PFSK-1 (cell line): ENCODE data around the gene ZDHHC9.

Experiments
- POLR2AphosphoS5 ChIP-seq: IDR thresholded peaks from 2 replicates; pipeline ENCODE4 v1.6.1; 2012; ENCODE audit warnings: low read depth, mild to moderate bottlenecking, control low read depth, low read length, moderate library complexity
- SIN3A ChIP-seq: IDR thresholded peaks from 2 replicates; pipeline ENCODE4 v1.6.1; 2012; ENCODE audit warnings: mild to moderate bottlenecking, low read length, moderate library complexity, borderline replicate concordance; ENCODE audit not compliant: insufficient read depth
- TAF1 ChIP-seq: IDR thresholded peaks from 2 replicates; pipeline ENCODE4 v1.6.1; 2012; ENCODE audit warnings: low read length, control low read depth, borderline replicate concordance; ENCODE audit not compliant: insufficient read depth
- TF ChIP-seq, protein P1 (sequence below), 2 experiments: IDR thresholded peaks; 2 replicates each; pipeline versions ENCODE4 v1.6.1 to v1.8.0; 2011 to 2012; ENCODE audit warnings: low read depth in 2 of 2, low read length in 2 of 2, control low read depth in 1 of 2, inconsistent platforms in 1 of 2, mild to moderate bottlenecking in 1 of 2, moderate library complexity in 1 of 2; ENCODE audit not compliant: insufficient read depth in 1 of 2

DNA sequence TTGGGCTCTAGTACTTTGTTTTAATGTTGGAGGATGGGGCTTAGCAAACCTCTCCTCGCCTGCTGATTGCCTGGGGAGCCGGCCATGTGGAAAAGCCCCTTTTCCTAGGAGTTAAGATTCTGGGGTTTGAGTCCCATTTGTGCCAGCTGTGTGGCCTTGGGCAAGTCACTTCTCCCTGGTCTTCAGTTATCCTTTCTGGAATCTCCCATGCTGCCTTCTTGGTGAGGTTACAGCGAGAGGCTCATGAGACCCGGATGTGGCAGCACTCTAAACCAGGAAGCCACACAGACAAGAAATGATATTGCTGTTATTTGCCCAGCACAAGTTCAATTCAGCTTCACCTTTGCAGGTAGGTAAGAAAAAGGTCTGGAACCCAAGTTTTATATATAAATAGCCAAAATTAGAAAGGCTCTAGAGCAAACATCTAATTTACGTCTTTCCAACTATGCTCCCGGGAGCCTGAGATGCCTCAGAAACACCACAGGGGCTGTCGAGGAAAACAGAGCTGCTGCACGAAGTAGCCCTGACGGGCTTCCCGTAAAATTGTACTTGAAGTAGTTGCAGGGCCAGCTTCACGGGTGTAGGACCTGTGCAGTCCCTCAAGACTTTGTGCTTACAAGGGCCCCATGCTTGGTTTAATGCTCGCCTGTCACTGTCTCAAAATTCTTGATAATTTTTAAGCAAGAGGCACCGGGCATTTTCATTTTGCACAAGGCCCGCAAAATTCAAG, 72.3 kb downstream of the ZDHHC9 start:
- TF ChIP-seq POLR2AphosphoS5 (no peak), SIN3A (no peak), TAF1 (no peak)
- TF ChIP-seq, protein P1, sequence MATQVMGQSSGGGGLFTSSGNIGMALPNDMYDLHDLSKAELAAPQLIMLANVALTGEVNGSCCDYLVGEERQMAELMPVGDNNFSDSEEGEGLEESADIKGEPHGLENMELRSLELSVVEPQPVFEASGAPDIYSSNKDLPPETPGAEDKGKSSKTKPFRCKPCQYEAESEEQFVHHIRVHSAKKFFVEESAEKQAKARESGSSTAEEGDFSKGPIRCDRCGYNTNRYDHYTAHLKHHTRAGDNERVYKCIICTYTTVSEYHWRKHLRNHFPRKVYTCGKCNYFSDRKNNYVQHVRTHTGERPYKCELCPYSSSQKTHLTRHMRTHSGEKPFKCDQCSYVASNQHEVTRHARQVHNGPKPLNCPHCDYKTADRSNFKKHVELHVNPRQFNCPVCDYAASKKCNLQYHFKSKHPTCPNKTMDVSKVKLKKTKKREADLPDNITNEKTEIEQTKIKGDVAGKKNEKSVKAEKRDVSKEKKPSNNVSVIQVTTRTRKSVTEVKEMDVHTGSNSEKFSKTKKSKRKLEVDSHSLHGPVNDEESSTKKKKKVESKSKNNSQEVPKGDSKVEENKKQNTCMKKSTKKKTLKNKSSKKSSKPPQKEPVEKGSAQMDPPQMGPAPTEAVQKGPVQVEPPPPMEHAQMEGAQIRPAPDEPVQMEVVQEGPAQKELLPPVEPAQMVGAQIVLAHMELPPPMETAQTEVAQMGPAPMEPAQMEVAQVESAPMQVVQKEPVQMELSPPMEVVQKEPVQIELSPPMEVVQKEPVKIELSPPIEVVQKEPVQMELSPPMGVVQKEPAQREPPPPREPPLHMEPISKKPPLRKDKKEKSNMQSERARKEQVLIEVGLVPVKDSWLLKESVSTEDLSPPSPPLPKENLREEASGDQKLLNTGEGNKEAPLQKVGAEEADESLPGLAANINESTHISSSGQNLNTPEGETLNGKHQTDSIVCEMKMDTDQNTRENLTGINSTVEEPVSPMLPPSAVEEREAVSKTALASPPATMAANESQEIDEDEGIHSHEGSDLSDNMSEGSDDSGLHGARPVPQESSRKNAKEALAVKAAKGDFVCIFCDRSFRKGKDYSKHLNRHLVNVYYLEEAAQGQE (IDR thresholded peaks at IDR 0.05; ENCODE audit: insufficient read depth in 1 of 2, low read depth in 2 of 2, low read length in 2 of 2): no peak
